SK-N-SH treated with all-trans-retinoic acid at 6 μM for 48 hours (cell line): ENCODE measurements around the gene ACTR8.

Experiments used
- ATAC-seq: fragments of 200-7000 bp; cut with Tn5 transposase; 3 replicates; pipeline ENCODE4 v1.9.1; 2020; ENCODE audit warnings: mild to moderate bottlenecking, moderate library complexity
- BACH2 ChIP-seq: fragments of 250-450 bp; sonication (Bioruptor Pico); IDR thresholded peaks from 2 replicates; pipeline ENCODE4 v1.9.0; 2021; ENCODE audit warnings: mild to moderate bottlenecking, borderline replicate concordance
- CSDC2 ChIP-seq: fragments of 250-450 bp; sonication (Bioruptor Pico); IDR thresholded peaks from 2 replicates; pipeline ENCODE4 v1.5.0; 2020; ENCODE audit warnings: mild to moderate bottlenecking, moderate library complexity
- ESRRG ChIP-seq: fragments of 250-450 bp; sonication (Bioruptor Pico); IDR thresholded peaks from 2 replicates; pipeline ENCODE4 v1.6.1; 2021; ENCODE audit warnings: mild to moderate bottlenecking
- GLIS3 ChIP-seq: fragments of 250-450 bp; sonication (Bioruptor Pico); IDR thresholded peaks from 2 replicates; pipeline ENCODE4 v1.5.0; 2020; ENCODE audit warnings: mild to moderate bottlenecking, moderate library complexity
- ISL1 ChIP-seq: fragments of 250-450 bp; sonication (Bioruptor Pico); IDR thresholded peaks from 2 replicates; pipeline ENCODE4 v2.1.2; 2022; ENCODE audit warnings: mild to moderate bottlenecking, moderate library complexity
- OSR1 ChIP-seq: fragments of 250-450 bp; sonication (Bioruptor Pico); IDR thresholded peaks from 2 replicates; pipeline ENCODE4 v1.8.0; 2022; ENCODE audit warnings: moderate library complexity, mild to moderate bottlenecking, inconsistent platforms
- PPARA ChIP-seq: fragments of 250-450 bp; sonication (Bioruptor Pico); IDR thresholded peaks from 2 replicates; pipeline ENCODE4 v1.5.0; 2020; ENCODE audit warnings: mild to moderate bottlenecking, borderline replicate concordance
- RARB ChIP-seq: fragments of 250-450 bp; sonication (Bioruptor Pico); IDR thresholded peaks from 2 replicates; pipeline ENCODE4 v1.8.0; 2021; ENCODE audit warnings: mild to moderate bottlenecking, moderate library complexity
- SNAI2 ChIP-seq: fragments of 250-450 bp; sonication (Bioruptor Pico); IDR thresholded peaks from 2 replicates; pipeline ENCODE4 v1.5.0; 2020; ENCODE audit warnings: mild to moderate bottlenecking, moderate library complexity
- TCF4 ChIP-seq: fragments of 250-450 bp; sonication (Bioruptor Pico); IDR thresholded peaks from 2 replicates; pipeline ENCODE4 v1.8.0; 2021; ENCODE audit warnings: mild to moderate bottlenecking, moderate library complexity, borderline replicate concordance
- ZC3H10 ChIP-seq: fragments of 250-450 bp; sonication (Bioruptor Pico); IDR thresholded peaks from 2 replicates; pipeline ENCODE4 v1.5.1; 2021; ENCODE audit warnings: mild to moderate bottlenecking, moderate library complexity
- ZFP3 ChIP-seq: fragments of 250-450 bp; sonication (Bioruptor Pico); IDR thresholded peaks from 2 replicates; pipeline ENCODE4 v1.5.0; 2020; ENCODE audit warnings: mild to moderate bottlenecking, moderate library complexity
- ZFP30 ChIP-seq: fragments of 450-650 bp; formaldehyde crosslinking; IDR thresholded peaks from 2 replicates; pipeline ENCODE4 v1.5.0; 2022; ENCODE audit warnings: mild to moderate bottlenecking, moderate library complexity
- ZNF565 ChIP-seq: fragments of 450-650 bp; formaldehyde crosslinking; conservative IDR thresholded peaks from 2 replicates; pipeline ENCODE4 v1.5.0; 2020; ENCODE audit warnings: low read depth, mild to moderate bottlenecking, moderate library complexity
- ZNF70 ChIP-seq: fragments of 450-650 bp; formaldehyde crosslinking; IDR thresholded peaks from 2 replicates; pipeline ENCODE4 v1.5.0; 2020; ENCODE audit warnings: mild to moderate bottlenecking, moderate library complexity
- ZNF8 ChIP-seq: fragments of 450-650 bp; formaldehyde crosslinking; IDR thresholded peaks from 2 replicates; pipeline ENCODE4 v1.5.0; 2020; ENCODE audit warnings: mild to moderate bottlenecking, moderate library complexity
- TF ChIP-seq, protein P1 (sequence below): fragments of 250-450 bp; sonication (Bioruptor Pico); IDR thresholded peaks from 2 replicates; pipeline ENCODE4 v1.5.0; 2020; ENCODE audit warnings: mild to moderate bottlenecking, moderate library complexity
- TF ChIP-seq, protein P2 (sequence below): fragments of 250-450 bp; sonication (Bioruptor Pico); IDR thresholded peaks from 2 replicates; pipeline ENCODE4 v1.8.0; 2021; ENCODE audit warnings: low read depth, mild to moderate bottlenecking, moderate library complexity, borderline replicate concordance
- TF ChIP-seq, protein P3 (sequence below): fragments of 250-450 bp; sonication (Bioruptor Pico); IDR thresholded peaks from 2 replicates; pipeline ENCODE4 v1.5.1; 2020; ENCODE audit warnings: low read depth, mild to moderate bottlenecking, moderate library complexity
- TF ChIP-seq, protein P4 (sequence below): fragments of 250-450 bp; sonication (Bioruptor Pico); IDR thresholded peaks from 2 replicates; pipeline ENCODE4 v1.5.1; 2021; ENCODE audit warnings: mild to moderate bottlenecking, moderate library complexity
- TF ChIP-seq, protein P5 (sequence below): fragments of 250-450 bp; sonication (Bioruptor Pico); IDR thresholded peaks from 2 replicates; pipeline ENCODE4 v1.8.0; 2020; ENCODE audit warnings: mild to moderate bottlenecking, moderate library complexity, borderline replicate concordance

The ACTR8 gene

DNA sequence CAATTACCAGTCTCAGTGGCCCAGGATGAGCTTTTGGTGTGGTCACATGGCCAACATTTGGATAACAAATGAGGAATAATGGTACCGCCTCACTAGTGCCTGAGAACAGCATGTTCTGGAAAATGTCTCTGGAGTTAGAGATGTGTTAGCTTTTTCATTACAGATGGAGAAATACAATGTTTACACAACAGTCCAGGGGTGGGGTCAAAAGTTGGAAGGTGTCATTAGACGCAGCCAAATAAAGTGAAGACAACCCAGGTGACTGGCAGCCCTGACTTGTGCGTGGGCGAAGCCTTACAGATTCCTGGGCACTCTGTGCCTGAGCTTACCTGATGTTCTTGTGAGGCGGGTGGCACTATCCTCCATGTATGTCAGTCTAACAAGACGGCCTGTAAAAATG is 22.8 kb downstream of the ACTR8 start:
- no peak for TF ChIP-seq ZFP3
- TF ChIP-seq TCF4 (CRISPR knock-in tag), result no peak
- TF ChIP-seq, protein P1, sequence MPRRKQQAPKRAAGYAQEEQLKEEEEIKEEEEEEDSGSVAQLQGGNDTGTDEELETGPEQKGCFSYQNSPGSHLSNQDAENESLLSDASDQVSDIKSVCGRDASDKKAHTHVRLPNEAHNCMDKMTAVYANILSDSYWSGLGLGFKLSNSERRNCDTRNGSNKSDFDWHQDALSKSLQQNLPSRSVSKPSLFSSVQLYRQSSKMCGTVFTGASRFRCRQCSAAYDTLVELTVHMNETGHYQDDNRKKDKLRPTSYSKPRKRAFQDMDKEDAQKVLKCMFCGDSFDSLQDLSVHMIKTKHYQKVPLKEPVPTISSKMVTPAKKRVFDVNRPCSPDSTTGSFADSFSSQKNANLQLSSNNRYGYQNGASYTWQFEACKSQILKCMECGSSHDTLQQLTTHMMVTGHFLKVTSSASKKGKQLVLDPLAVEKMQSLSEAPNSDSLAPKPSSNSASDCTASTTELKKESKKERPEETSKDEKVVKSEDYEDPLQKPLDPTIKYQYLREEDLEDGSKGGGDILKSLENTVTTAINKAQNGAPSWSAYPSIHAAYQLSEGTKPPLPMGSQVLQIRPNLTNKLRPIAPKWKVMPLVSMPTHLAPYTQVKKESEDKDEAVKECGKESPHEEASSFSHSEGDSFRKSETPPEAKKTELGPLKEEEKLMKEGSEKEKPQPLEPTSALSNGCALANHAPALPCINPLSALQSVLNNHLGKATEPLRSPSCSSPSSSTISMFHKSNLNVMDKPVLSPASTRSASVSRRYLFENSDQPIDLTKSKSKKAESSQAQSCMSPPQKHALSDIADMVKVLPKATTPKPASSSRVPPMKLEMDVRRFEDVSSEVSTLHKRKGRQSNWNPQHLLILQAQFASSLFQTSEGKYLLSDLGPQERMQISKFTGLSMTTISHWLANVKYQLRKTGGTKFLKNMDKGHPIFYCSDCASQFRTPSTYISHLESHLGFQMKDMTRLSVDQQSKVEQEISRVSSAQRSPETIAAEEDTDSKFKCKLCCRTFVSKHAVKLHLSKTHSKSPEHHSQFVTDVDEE, result no peak
- TF ChIP-seq, protein P2, sequence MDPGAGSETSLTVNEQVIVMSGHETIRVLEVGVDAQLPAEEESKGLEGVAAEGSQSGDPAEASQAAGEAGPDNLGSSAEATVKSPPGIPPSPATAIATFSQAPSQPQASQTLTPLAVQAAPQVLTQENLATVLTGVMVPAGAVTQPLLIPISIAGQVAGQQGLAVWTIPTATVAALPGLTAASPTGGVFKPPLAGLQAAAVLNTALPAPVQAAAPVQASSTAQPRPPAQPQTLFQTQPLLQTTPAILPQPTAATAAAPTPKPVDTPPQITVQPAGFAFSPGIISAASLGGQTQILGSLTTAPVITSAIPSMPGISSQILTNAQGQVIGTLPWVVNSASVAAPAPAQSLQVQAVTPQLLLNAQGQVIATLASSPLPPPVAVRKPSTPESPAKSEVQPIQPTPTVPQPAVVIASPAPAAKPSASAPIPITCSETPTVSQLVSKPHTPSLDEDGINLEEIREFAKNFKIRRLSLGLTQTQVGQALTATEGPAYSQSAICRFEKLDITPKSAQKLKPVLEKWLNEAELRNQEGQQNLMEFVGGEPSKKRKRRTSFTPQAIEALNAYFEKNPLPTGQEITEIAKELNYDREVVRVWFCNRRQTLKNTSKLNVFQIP (CRISPR knock-in tag), result no peak
- no peak for TF ChIP-seq ZC3H10
- TF ChIP-seq, protein P3, sequence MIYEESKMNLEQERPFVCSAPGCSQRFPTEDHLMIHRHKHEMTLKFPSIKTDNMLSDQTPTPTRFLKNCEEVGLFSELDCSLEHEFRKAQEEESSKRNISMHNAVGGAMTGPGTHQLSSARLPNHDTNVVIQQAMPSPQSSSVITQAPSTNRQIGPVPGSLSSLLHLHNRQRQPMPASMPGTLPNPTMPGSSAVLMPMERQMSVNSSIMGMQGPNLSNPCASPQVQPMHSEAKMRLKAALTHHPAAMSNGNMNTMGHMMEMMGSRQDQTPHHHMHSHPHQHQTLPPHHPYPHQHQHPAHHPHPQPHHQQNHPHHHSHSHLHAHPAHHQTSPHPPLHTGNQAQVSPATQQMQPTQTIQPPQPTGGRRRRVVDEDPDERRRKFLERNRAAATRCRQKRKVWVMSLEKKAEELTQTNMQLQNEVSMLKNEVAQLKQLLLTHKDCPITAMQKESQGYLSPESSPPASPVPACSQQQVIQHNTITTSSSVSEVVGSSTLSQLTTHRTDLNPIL, result no peak
- TF ChIP-seq PPARA (CRISPR knock-in tag), result no peak
- TF ChIP-seq GLIS3 (CRISPR knock-in tag), result no peak
- TF ChIP-seq ZNF70 (CRISPR knock-in tag), result no peak
- TF ChIP-seq ISL1 (CRISPR knock-in tag), result no peak
- TF ChIP-seq ZFP30 (CRISPR knock-in tag), result no peak
- no peak for TF ChIP-seq CSDC2 (CRISPR knock-in tag)
- TF ChIP-seq SNAI2 (CRISPR knock-in tag), result no peak
- no peak for TF ChIP-seq ZNF565
- TF ChIP-seq BACH2 (CRISPR knock-in tag), result no peak
- TF ChIP-seq ZNF8 (CRISPR knock-in tag), result no peak
- no peak for ATAC-seq

DNA sequence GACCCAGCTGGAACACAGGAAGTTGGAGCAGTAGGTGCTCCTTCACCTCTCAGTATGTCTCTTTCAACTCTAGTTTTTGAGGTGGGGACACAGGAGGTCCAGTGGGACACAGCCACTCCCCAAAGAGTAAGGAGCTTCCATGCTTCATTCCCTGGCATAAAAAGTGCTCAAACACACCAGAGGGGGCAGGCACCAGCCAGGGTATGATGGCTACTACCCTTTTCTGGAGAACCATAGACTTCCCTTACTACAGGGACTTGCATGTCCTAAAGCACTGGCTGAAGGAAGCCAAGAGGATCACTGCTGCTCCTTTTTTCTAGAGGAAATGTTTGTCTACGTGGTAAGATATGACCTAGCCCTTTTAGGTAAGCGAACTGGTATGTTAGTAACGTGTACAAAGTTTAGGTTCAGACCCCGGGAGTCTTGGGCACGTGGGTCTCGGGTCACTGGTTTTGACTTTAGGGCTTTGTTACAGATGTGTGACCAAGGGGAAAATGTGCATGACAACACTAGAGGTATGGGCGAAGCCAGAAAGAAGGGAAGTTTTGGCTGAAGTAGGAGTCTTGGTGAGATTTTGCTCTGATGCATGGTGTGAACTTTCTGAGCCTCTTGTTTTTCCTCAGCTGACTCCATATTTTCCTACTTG is 23.7 kb downstream of the ACTR8 start:
- TF ChIP-seq, protein P4, sequence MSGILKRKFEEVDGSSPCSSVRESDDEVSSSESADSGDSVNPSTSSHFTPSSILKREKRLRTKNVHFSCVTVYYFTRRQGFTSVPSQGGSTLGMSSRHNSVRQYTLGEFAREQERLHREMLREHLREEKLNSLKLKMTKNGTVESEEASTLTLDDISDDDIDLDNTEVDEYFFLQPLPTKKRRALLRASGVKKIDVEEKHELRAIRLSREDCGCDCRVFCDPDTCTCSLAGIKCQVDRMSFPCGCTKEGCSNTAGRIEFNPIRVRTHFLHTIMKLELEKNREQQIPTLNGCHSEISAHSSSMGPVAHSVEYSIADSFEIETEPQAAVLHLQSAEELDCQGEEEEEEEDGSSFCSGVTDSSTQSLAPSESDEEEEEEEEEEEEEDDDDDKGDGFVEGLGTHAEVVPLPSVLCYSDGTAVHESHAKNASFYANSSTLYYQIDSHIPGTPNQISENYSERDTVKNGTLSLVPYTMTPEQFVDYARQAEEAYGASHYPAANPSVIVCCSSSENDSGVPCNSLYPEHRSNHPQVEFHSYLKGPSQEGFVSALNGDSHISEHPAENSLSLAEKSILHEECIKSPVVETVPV, result no peak
- ATAC-seq, result no peak; the same call in 2 of the 3 replicates

DNA sequence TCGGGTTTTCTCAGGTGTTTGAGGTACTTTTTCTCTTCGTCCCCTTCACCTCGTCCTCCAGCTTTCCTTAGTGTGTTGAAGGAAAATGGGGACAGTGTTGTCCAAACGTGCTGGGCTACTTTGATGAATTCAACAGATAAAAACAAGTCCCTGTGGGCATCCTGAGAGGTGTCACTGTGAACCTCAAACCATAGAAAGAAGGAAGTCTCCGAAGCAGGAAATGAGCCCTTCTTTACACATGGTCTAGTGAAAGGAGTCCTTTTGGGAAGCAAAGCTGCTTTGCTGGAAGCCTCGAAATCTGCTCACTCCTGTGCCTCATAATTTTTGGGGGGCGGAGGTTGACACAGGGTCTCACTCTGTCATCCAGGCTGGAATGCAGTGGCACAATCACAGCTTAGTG is 25.0 kb downstream of the ACTR8 start:
- no peak for ATAC-seq
- no peak for TF ChIP-seq SNAI2 (CRISPR knock-in tag)

DNA sequence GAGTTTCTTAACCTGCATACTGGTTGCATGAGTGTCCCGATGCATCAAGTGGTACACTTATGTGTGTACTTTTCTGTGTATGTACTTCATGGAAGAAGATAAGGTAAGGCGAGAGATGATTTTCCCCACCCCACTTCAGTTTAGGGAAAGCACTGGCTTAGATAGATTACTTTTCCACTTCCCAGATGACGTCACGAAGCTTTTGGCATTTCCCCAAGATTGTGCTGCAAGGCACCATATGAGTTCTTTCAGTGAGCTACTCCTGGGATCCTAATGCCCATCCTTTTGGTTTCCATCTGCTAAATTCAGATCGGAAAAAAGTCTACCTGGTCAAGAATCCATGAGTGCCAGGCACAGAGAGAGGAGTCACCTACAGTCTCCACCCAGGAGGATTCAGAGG is 31.1 kb downstream of the ACTR8 start:
- no peak for ATAC-seq
- TF ChIP-seq TCF4 (CRISPR knock-in tag), result no peak
- no peak for TF ChIP-seq ZFP3
- no peak for TF ChIP-seq GLIS3 (CRISPR knock-in tag)
- no peak for TF ChIP-seq ISL1 (CRISPR knock-in tag)
- TF ChIP-seq ZFP30 (CRISPR knock-in tag), result no peak

DNA sequence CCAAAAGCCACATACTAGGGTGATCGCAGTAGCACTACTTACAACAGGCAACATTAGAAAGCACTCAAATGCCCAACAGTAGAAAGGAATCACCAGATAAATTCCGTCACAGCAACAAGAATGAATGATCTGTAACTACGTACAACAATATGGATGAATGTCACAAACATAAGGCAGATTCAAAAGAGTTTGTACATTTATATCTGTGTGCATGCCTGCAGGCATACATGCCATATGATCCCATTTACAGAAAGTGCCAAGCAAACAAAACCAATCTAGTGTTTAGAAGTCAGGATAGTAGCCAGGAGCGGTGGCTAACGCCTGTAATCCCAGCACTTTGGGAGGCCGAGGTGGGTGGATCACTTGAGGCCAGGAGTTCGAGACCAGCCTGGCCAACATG is 32.0 kb downstream of the ACTR8 start:
- TF ChIP-seq, protein P5, sequence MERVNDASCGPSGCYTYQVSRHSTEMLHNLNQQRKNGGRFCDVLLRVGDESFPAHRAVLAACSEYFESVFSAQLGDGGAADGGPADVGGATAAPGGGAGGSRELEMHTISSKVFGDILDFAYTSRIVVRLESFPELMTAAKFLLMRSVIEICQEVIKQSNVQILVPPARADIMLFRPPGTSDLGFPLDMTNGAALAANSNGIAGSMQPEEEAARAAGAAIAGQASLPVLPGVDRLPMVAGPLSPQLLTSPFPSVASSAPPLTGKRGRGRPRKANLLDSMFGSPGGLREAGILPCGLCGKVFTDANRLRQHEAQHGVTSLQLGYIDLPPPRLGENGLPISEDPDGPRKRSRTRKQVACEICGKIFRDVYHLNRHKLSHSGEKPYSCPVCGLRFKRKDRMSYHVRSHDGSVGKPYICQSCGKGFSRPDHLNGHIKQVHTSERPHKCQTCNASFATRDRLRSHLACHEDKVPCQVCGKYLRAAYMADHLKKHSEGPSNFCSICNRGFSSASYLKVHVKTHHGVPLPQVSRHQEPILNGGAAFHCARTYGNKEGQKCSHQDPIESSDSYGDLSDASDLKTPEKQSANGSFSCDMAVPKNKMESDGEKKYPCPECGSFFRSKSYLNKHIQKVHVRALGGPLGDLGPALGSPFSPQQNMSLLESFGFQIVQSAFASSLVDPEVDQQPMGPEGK (CRISPR knock-in tag), result no peak
- no peak for TF ChIP-seq ZNF8 (CRISPR knock-in tag)
- TF ChIP-seq, protein P1, result no peak
- no peak for TF ChIP-seq OSR1
- TF ChIP-seq ISL1 (CRISPR knock-in tag), result no peak
- no peak for TF ChIP-seq ZNF565
- no peak for TF ChIP-seq ESRRG (CRISPR knock-in tag)
- TF ChIP-seq PPARA (CRISPR knock-in tag), result no peak
- no peak for TF ChIP-seq ZNF70 (CRISPR knock-in tag)
- no peak for TF ChIP-seq RARB
- ATAC-seq, result no peak
